ENCODE data around the gene SNORC.
"Not testable (repeated sequence)": the region's sequence is repeated elsewhere in the genome, so short reads cannot be mapped to it uniquely, and the experiment has no call there.

The SNORC gene

DNA sequence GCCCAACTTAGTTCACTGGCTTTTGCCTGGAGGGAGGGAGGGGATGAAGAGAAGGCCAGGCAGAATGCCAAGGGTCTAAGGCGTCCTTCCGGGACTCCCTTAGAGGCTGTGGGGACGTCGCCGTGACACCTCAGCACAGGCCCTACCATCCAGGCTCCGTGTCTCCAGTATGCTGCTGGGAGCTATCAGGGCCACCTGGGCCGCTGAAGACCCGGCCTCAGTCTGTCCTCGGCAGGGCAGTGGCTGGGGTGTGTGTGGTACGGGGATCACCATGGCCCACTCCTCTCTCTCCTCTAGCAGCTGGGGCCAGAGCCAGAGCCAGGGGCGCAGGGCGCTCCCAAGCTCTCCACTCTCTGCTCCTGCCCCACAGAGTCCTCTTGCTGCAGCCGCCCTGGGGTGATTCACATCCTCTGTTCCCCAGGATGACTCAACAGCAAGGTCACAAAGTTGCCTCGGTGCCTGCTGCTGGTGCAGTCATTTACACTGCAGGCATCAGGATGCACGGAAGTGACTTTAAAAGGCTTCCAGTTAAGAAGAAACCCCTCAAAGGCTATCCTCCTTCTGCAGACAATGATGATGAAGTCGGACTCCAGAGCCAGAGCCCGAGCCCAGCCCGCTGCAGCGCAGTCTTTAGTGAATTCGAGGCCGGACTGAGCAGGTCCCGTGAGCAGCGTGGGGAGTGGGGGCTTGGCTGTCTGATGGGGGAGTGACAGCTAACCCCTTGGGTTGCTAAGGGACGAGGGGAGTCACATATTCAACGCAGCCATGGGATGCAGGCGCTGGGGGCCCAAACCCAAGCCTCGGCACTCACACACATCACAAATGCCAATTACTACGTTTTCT lies 31.9 kb downstream of the SNORC start:
- ATAC-seq (ENCODE audit: low read depth) = no peak

DNA sequence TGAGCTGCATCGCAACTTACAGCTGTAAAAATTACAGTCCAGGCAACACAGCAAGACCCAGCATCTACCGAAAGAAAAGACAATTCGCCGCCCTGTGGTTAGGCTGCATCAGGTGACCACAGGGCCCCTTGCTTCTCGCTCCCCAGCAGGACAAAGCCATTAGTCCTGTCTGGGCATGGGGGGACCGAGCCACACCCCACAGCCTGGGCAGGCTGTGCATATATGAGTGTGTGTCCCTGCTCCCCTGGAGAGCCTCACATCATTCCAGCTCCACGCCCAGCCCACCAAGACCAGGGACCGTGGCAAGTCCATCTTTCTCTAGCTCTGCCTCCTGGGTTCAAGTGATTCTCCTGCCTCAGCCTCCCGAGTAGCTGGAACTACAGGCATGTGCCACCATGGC lies 33.9 kb downstream of the SNORC start:
- no peaks in the 10 kb centered on the region for H3K4me1 Mint-ChIP-seq
- no peaks in the 10 kb centered on the region for H3K36me3 Mint-ChIP-seq
- no peak for ATAC-seq (ENCODE audit: low read depth)
- no peak overlapping the region for H3K27ac Mint-ChIP-seq
- DNase-seq (ENCODE audit: low spot score in 2 of 2) = no peak
- no peaks in the 10 kb centered on the region for H3K9me3 Mint-ChIP-seq
- no peaks in the 10 kb centered on the region for H3K27me3 Mint-ChIP-seq
- no peak overlapping the region for H3K4me3 Mint-ChIP-seq

More for the DNA sequence above, 31.9 kb downstream of the SNORC start:
- no peak overlapping the region for H3K27ac Mint-ChIP-seq
- H3K4me3 Mint-ChIP-seq = no peak overlapping the region
- H3K9me3 Mint-ChIP-seq = no peaks in the 10 kb centered on the region
- no peak for DNase-seq (ENCODE audit: low spot score in 2 of 2)
- H3K4me1 Mint-ChIP-seq = no peaks in the 10 kb centered on the region
- no peaks in the 10 kb centered on the region for H3K27me3 Mint-ChIP-seq
- no peaks in the 10 kb centered on the region for H3K36me3 Mint-ChIP-seq

DNA sequence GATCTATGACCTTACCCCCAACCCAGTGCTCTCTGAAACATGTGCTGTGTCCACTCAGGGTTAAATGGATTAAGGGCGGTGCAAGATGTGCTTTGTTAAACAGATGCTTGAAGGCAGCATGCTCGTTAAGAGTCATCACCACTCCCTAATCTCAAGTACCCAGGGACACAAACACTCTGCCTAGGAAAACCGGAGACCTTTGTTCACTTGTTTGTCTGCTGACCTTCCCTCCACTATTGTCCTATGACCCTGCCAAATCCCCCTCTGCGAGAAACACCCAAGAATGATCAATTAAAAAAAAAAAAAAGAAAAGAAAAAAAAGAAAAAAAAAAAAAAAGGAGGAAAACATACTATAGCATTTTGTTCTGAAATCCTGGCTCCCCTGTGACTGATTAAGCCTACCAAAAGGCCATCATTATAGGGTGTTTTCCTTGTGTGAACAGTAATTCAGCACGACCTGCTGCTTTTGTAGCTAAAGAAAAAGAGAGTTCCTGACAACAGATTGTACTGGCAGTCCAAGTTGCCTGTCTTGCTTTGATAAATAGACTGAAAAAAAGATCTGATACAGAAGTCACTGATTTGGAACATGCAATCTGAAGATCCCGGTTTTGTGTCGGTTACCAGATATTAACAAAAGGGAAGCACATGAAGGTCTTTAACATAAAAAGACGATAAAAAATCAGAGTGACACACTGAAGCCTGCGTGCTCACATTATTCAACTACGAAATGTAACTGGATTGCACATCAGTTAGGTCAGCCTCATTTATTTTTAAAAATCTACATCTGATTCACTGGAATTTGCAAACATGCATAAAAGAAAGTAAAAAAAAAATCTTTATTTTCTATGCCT lies 37.0 kb downstream of the SNORC start:
- not testable (repeated sequence) for H3K4me3 Mint-ChIP-seq; H3K36me3 Mint-ChIP-seq; DNase-seq (ENCODE audit: low spot score in 2 of 2); ATAC-seq (ENCODE audit: low read depth); H3K27ac Mint-ChIP-seq; H3K27me3 Mint-ChIP-seq; H3K4me1 Mint-ChIP-seq
- peaks cover 12% of the 10 kb centered on the region for H3K9me3 Mint-ChIP-seq

DNA sequence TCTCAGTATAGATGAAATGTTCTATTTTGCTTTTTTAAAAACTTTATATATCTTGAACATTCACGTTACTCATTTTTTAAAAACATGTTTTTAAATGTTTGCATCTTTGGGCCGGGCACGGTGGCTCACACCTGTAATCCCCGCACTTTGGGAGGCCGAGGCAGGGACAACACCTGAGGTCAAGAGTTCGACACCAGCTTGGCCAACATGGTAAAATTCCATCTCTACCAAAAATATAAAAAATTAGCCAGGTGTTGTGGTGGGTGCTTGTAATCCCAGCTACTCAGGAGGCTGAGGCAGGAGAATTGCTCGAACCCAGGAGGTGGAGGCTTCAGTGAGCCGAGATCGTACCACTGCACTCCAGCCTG lies 37.6 kb downstream of the SNORC start:
- not testable (repeated sequence) for H3K27ac Mint-ChIP-seq; ATAC-seq (ENCODE audit: low read depth); H3K4me3 Mint-ChIP-seq; H3K4me1 Mint-ChIP-seq; H3K27me3 Mint-ChIP-seq; H3K36me3 Mint-ChIP-seq; DNase-seq (ENCODE audit: low spot score in 2 of 2)
- peaks cover 13% of the 10 kb centered on the region for H3K9me3 Mint-ChIP-seq

DNA sequence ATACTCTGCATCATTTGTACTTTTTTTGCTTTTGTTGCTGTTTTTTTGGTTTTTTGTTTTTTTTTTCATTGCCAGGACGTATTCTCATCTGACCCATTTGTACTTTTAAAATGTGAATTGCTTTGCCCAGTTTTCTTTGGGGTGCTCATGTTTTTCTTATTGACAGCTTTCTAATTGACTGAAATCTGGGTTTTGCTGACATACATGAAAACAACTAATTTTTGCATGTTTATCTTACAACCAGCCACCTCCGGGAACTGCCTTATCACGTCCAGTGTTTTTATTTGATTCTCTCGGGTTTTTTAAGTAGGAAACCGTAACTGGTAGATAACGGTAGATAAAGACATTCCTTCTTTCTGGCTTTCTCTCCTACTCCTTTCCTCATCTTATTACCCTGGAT lies 38.6 kb downstream of the SNORC start:
- Mint-ChIP-seq H3K27me3 (peaks cover 5% of the 10 kb centered on the region), H3K4me3 (no peak overlapping the region)
- ATAC-seq (ENCODE audit: low read depth) = no peak

DNA sequence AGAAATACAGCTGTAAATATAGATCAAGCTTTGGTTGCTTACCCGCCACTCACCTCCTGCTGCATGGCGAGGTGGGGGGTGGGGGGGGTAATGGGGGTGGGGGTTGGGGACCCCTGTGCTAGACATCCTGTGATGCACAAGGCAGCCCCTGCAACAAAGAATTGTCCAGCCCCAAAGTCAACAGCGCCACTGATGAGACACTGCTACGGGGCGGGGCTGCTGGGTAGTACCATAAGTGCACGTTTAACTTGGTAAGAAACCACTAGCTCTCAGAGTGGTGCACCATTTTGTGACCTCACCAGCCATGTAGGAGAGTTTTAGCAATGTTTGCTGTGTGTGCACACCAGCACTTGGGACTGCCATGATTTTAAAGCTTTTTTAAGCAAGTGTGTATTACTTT lies 40.3 kb downstream of the SNORC start:
- Mint-ChIP-seq H3K4me3 (no peak overlapping the region), H3K27ac (no peak overlapping the region), H3K9me3 (peaks cover 14% of the 10 kb centered on the region), H3K36me3 (peaks cover 3% of the 10 kb centered on the region), H3K27me3 (peaks cover 8% of the 10 kb centered on the region), H3K4me1 (no peaks in the 10 kb centered on the region)
- ATAC-seq (ENCODE audit: low read depth) (no peak), DNase-seq (ENCODE audit: low spot score in 2 of 2) (no peak)

More for the DNA sequence above, 38.6 kb downstream of the SNORC start:
- no peak overlapping the region for H3K27ac Mint-ChIP-seq
- peaks cover 3% of the 10 kb centered on the region for H3K36me3 Mint-ChIP-seq
- H3K9me3 Mint-ChIP-seq = peaks cover 14% of the 10 kb centered on the region
- no peak for DNase-seq (ENCODE audit: low spot score in 2 of 2)
- no peaks in the 10 kb centered on the region for H3K4me1 Mint-ChIP-seq

DNA sequence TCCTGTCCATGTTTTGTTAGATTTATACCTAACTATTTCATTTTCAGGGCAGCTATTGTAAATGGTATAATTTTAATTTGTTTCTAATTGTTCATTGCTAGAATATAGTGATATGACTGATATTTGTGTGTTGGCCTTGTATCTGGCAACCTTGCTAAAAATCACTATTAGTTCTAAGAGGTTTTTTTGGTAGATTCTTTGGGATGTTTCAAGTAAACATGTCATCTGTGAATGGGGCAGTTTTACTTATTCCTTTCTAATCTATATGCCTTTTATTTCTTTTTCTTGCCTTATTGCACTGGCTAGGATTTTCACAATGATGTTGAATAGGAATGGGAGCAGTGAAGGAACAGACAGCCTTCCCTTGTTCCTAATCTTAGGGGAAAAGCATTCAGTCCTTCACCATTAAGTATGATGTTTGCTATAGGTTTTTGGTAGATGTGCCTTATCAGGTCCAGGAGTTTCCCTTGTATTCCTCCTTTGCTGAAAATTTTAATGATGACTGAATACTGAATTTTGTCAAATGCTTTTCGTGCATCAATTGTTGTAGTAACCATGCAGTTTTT lies 41.7 kb downstream of the SNORC start:
- Mint-ChIP-seq H3K36me3 (peaks cover 3% of the 10 kb centered on the region), H3K27me3 (peaks cover 8% of the 10 kb centered on the region), H3K27ac (no peak overlapping the region), H3K4me3 (no peak overlapping the region), H3K9me3 (peaks cover 14% of the 10 kb centered on the region), H3K4me1 (no peaks in the 10 kb centered on the region)
- DNase-seq (ENCODE audit: low spot score in 2 of 2) (no peak), ATAC-seq (ENCODE audit: low read depth) (no peak)

DNA sequence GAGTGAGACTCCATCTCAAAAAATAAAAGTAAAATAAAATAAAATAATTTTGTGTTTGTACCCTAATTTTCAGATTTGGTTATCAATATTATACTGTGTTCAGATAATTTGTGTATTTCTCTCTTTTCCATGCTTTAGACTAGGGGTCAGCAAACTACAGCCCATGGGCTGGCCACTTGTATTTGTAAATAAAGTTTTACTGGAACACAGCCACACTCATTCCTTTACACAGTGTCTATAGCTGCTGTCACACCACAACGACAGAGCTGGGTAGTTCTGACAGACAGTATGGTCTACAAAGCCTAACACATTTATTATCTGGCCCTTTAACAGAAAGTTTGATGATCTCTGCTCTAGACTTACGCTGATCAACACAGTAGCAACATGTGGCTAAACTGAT lies 43.8 kb downstream of the SNORC start:
- H3K4me3 Mint-ChIP-seq = no peak overlapping the region

DNA sequence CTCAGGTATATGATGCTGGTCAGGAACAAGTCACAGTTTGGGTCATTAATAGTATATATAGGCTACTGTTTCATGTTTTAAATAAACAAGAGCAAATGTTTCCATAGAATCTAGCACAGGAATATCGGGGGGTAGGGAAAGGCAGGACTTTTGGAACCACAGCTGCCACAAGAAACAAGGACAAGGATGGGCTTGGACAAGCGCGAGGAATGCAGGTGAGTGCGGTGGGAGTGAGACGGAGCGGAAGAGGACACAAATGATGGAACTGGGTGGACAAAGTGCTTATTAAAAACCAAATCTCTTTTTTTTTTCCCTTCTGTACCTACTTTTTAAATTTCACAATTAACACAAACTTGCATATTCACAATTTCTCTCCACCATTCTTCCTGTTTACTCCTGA lies 49.1 kb downstream of the SNORC start:
- Mint-ChIP-seq H3K27ac (no peak overlapping the region), H3K4me3 (no peak overlapping the region), H3K27me3 (peaks cover 11% of the 10 kb centered on the region), H3K4me1 (no peaks in the 10 kb centered on the region), H3K36me3 (no peaks in the 10 kb centered on the region), H3K9me3 (no peaks in the 10 kb centered on the region)
- no peak for DNase-seq (ENCODE audit: low spot score in 2 of 2)
- no peak for ATAC-seq (ENCODE audit: low read depth)

More for the DNA sequence above, 43.8 kb downstream of the SNORC start:
- ATAC-seq (ENCODE audit: low read depth) (no peak), DNase-seq (ENCODE audit: low spot score in 2 of 2) (no peak)
- Mint-ChIP-seq H3K4me1 (no peaks in the 10 kb centered on the region), H3K9me3 (peaks cover 14% of the 10 kb centered on the region), H3K36me3 (peaks cover 3% of the 10 kb centered on the region), H3K27me3 (peaks cover 10% of the 10 kb centered on the region), H3K27ac (no peak overlapping the region)

DNA sequence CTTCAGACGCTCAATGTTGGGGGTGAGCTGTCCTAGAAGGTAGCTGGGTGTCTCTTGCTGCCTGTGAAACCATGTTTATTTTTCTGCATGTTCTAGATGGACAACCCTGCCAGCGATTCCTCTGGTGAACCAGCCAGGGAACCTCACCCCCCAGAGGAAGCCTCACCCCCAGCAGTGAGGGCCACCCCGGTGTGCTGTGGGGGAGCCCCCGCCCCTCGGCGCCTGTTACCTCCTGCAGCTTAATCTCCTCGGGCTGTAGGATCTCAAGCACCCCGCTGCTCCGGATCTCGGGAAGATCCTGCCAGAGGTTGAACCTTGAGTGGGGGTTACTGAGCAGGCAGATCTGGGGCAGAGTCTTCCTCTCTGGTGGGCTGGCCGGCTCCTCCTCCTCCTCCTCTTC lies 50.0 kb downstream of the SNORC start:
- Mint-ChIP-seq H3K27ac (no peak overlapping the region), H3K4me1 (no peaks in the 10 kb centered on the region), H3K9me3 (no peaks in the 10 kb centered on the region), H3K27me3 (peaks cover 11% of the 10 kb centered on the region), H3K4me3 (no peak overlapping the region), H3K36me3 (no peaks in the 10 kb centered on the region)
- DNase-seq (ENCODE audit: low spot score in 2 of 2) = no peak
- ATAC-seq (ENCODE audit: low read depth) = no peak

DNA sequence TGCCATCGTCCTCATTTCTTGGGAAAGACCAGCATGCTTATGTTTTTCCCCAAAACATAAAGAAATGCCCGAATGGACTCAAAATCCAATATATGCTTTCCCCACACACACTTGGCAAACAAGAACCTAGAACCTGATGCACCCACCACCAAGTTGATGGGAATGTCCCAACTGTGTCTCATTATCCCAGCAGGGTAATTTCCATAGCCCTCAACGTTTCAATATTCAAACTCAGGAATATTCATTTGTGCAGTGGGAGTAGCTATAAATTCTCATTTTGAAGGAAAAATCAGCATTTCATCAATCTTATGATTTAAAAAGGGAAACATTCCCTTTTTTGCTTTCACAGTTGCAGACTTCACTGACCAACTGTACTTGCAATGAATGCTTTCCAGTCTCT lies 50.7 kb downstream of the SNORC start:
- no peaks in the 10 kb centered on the region for H3K9me3 Mint-ChIP-seq
- H3K36me3 Mint-ChIP-seq = no peaks in the 10 kb centered on the region
- no peak overlapping the region for H3K4me3 Mint-ChIP-seq
- DNase-seq (ENCODE audit: low spot score in 2 of 2) = no peak
- no peaks in the 10 kb centered on the region for H3K4me1 Mint-ChIP-seq
- no peak for ATAC-seq (ENCODE audit: low read depth)
- no peak overlapping the region for H3K27ac Mint-ChIP-seq
- peaks cover 11% of the 10 kb centered on the region for H3K27me3 Mint-ChIP-seq

DNA sequence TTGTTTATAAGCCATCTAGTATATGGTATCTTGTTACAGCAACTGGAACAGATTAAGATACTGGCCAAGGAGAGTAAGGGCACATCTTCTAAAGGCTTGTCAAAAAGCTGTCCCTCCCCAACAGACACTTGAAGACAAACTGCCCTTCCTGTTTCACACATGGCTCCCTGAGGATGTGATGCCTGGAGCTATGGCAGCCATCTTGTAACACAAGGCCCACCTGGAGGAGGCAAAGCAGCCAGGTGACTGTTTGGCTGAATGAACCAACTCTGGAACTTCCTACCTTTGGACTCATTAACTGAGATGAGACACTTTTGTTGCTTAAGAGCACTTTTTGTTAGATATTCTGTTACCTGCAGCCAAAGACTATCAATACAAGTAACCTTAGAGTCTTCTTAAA lies 54.4 kb downstream of the SNORC start:
- Mint-ChIP-seq H3K4me3 (no peak overlapping the region), H3K27ac (no peak overlapping the region), H3K9me3 (no peaks in the 10 kb centered on the region), H3K4me1 (peaks cover 3% of the 10 kb centered on the region), H3K36me3 (no peaks in the 10 kb centered on the region), H3K27me3 (peaks cover 18% of the 10 kb centered on the region)
- no peak for ATAC-seq (ENCODE audit: low read depth)
- no peak for DNase-seq (ENCODE audit: low spot score in 2 of 2)

DNA sequence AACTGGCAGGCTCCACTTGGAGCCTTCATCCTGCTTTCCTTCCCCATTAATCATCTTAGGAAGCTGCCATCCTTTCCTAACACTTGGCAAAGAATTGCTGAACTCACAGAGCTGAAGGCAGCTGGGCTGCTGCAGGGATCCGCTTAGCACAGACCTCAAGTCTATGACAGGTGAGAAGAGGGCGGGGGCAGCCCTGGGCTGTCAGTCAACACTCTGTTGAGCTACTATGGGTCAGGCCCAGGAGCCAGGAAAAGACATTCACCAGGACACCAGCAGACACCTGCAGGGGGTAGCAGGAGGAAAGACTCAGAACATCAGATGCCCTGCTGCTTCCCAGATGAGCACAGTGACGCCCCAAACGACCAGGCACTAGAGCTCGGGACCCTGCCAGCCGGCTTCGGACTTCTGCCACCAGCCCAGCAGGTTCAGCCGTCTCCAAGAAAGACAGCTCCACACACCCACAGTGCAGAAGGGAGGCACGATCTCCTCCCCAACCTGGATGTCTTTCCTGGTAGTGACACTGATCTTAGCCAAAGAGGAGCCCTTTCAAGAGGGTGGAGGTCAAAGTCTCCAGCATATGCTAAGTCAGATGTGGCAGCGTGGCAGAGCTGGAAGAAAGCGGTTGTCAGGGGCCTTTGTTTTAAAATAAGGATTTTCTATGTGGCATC lies 55.2 kb downstream of the SNORC start:
- H3K4me3 Mint-ChIP-seq = no peak overlapping the region
- no peaks in the 10 kb centered on the region for H3K9me3 Mint-ChIP-seq
- H3K36me3 Mint-ChIP-seq = no peaks in the 10 kb centered on the region
- no peak for ATAC-seq (ENCODE audit: low read depth)
- peaks cover 19% of the 10 kb centered on the region for H3K27me3 Mint-ChIP-seq
- H3K4me1 Mint-ChIP-seq = peaks cover 3% of the 10 kb centered on the region
- H3K27ac Mint-ChIP-seq = no peak overlapping the region
- DNase-seq (ENCODE audit: low spot score in 2 of 2) = no peak

DNA sequence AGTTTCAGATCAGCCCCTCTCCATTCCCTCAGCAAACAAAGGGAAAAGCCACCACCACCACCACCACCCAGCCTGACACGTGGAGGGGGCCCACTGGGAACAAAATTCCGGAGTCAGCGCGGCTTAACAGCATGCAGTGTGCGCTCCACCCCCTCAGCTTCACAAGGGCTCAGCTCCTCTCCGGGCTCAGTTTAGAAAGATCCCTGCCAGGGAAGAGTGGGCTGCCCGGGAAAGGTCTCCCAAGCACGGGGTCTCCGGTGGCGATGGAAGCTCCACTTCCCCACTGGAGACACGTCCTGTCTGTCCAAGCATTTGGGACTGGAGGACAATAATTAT lies 55.7 kb downstream of the SNORC start:
- H3K9me3 Mint-ChIP-seq = no peaks in the 10 kb centered on the region
- peaks cover 20% of the 10 kb centered on the region for H3K27me3 Mint-ChIP-seq
- H3K27ac Mint-ChIP-seq = no peak overlapping the region
- no peak overlapping the region for H3K4me3 Mint-ChIP-seq
- ATAC-seq (ENCODE audit: low read depth) (no peak), DNase-seq (ENCODE audit: low spot score in 2 of 2) (no peak)
- peaks cover 3% of the 10 kb centered on the region for H3K4me1 Mint-ChIP-seq
- no peaks in the 10 kb centered on the region for H3K36me3 Mint-ChIP-seq

Data from memory B cell (primary cell).